Mucosa of stomach (tissue), 1 donor: ENCODE measurements around the gene TNS2.

Experiments
- H3K27me3 ChIP-seq: one replicate; pipeline ENCODE4 v1.7.0; 2013; ENCODE audit warnings: mild to moderate bottlenecking, low read length; ENCODE audit not compliant: control insufficient read depth, insufficient read depth
- H3K36me3 ChIP-seq: one replicate; pipeline ENCODE4 v1.7.0; 2013; ENCODE audit warnings: low read length; ENCODE audit not compliant: control insufficient read depth, insufficient read depth
- H3K4me1 ChIP-seq: one replicate; pipeline ENCODE4 v1.7.0; 2013; ENCODE audit warnings: mild to moderate bottlenecking, low read length; ENCODE audit not compliant: control insufficient read depth, insufficient read depth
- H3K4me3 ChIP-seq: one replicate; pipeline ENCODE4 v1.7.0; 2013; ENCODE audit warnings: low read length
- H3K9ac ChIP-seq: one replicate; pipeline ENCODE4 v1.7.0; 2013; ENCODE audit warnings: mild to moderate bottlenecking, low read length, moderate library complexity
- H3K9me3 ChIP-seq: one replicate; pipeline ENCODE4 v1.7.0; 2013; ENCODE audit warnings: mild to moderate bottlenecking, low read length, moderate library complexity; ENCODE audit not compliant: control insufficient read depth
- donor health status: Pancreatic carcinoma.

The TNS2 gene

GRCh38 chr12:53046655-53047220 lies 3.1 kb upstream of the TNS2 start:
- Histone ChIP-seq H3K27me3 (no peaks in the 10 kb centered on the region), H3K4me1 (peaks cover 72% of the 10 kb centered on the region), H3K9me3 (no peaks in the 10 kb centered on the region), H3K36me3 (no peaks in the 10 kb centered on the region), H3K4me3 (peak overlapping the region; percentile 99), H3K9ac (peak overlapping the region; percentile 94)

- Histone ChIP-seq H3K36me3 (no peaks in the 10 kb centered on the region), H3K9ac (peak overlapping the region; percentile 70), H3K27me3 (no peaks in the 10 kb centered on the region), H3K4me1 (peaks cover 79% of the 10 kb centered on the region), H3K4me3 (no peak overlapping the region), H3K9me3 (no peaks in the 10 kb centered on the region)
Measured at GRCh38 chr12:53047221-53048032, 2.4 kb upstream of the TNS2 start.

DNA sequence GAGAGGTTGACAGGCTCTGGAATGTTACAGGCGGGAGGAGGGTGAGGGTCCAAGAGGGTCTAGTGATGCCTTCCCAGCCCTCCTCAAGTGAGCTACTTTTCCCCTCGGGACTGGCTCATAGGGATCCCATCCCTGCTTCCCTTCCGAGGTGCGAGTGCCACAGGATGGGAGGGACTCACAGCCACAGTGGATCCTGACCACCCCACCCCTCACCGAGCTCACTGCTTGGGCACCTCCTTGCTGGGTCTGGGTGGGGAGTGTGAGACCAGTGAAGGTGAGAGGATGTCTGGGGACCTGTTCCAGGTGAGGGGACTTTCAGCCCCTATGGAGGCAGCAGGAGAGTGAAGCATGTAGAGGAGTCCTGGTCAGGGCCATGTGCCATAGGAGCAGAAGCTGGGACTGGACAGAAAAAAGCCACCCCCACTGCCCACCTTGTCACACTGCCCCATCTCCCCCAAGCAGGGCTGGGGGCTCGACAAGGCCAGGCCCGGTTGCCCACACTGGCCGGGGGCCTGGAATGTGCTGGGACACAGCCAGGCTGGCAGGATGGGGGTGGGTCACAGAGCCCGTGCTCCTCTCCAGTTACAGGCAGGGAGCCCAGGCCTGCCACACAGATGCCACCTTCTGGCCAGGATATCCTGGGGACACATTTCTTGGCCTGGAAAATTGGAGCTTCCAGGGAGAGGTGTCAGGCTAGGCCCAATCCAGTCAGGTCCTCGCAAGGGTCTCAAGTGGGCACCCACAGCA lies 1.7 kb upstream of the TNS2 start:
- Histone ChIP-seq H3K9me3 (no peaks in the 10 kb centered on the region), H3K27me3 (no peaks in the 10 kb centered on the region), H3K4me1 (peaks cover 86% of the 10 kb centered on the region), H3K4me3 (no peak overlapping the region), H3K36me3 (no peaks in the 10 kb centered on the region), H3K9ac (peak overlapping the region; percentile 70)

DNA sequence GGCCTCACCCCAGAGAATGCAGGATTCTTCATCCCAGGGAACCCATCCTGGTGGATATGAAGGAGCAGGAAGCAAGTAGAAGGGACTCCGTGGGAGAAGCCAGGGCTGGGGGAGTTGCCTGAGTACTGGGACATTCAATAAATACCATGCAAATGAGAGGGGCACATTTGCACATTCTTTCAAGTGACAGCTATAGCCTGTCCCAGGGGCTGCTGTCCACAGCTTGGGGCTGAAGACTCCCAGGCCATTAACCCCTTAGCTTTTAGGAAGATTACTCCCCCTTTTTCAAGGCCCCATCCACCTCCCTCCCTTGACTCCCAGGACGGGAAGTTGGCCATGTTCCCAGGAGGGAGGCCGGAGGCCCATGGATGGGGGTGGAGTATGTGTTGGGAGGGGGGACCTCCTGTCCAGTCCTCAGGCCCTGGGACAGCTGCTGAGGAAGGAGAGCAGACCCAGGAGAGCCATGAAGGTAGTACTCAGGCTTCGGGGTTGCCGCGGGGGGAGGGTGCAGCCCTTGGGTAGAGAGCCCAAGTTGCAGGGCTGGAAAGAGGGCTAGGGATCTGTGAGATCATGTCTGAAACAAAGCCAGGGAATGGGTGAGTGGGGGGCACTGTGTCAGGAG lies 974 bp upstream of the TNS2 start:
- H3K9me3 ChIP-seq = no peaks in the 10 kb centered on the region
- peak overlapping the region; percentile 70 for H3K9ac ChIP-seq
- H3K36me3 ChIP-seq = no peaks in the 10 kb centered on the region
- H3K27me3 ChIP-seq = no peaks in the 10 kb centered on the region
- no peak overlapping the region for H3K4me3 ChIP-seq
- H3K4me1 ChIP-seq = peaks cover 90% of the 10 kb centered on the region

- no peaks in the 10 kb centered on the region for H3K9me3 ChIP-seq
- peak overlapping the region; percentile 17 for H3K4me3 ChIP-seq
- peak overlapping the region; percentile 70 for H3K9ac ChIP-seq
- no peaks in the 10 kb centered on the region for H3K36me3 ChIP-seq
- no peaks in the 10 kb centered on the region for H3K27me3 ChIP-seq
- H3K4me1 ChIP-seq = peaks cover 75% of the 10 kb centered on the region
Measured at GRCh38 chr12:53050426-53051057, 677 bp downstream of the TNS2 start.

DNA sequence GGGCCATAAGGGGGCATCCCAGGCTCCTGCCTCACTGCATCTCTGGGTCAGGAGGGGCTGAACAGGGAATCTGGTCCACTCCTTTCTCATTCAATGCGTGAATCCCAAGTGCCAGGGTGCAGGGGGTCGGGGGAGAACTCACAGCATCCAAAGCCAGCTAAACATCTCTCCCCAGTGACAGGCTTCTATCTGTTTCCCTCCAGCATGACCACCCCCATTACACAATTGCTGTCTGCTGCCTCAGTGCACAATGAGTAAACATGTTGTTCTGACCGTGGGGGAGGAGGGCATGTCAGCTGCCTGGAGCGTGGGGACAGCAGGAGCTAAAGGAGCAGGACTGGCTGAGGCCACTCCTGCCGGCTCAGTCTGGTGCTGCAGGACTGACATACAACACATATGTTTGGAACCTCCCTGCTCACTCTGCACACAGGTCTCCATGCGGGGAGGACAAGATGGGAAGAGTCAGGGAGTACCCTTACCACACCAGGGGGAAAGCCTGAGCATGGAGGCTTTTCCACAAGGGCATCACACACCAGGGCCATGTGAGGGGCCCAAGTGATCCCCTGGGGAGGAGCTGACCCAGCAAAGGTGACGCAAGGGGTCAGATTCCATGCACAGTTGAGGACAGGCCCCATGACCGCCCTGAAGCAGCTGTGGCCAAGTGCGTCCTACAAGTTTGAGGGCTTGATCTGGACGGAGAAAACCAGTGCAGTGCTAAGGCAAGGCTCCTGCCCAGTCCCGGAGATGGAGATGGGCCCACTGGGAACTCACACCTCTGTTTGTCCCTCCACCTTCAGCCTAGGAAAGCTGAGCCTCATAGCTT lies 1.4 kb downstream of the TNS2 start:
- peaks cover 68% of the 10 kb centered on the region for H3K4me1 ChIP-seq
- H3K9me3 ChIP-seq = no peaks in the 10 kb centered on the region
- H3K9ac ChIP-seq = peak overlapping the region; percentile 70
- H3K36me3 ChIP-seq = no peaks in the 10 kb centered on the region
- peak overlapping the region; percentile 17 for H3K4me3 ChIP-seq
- H3K27me3 ChIP-seq = no peaks in the 10 kb centered on the region

DNA sequence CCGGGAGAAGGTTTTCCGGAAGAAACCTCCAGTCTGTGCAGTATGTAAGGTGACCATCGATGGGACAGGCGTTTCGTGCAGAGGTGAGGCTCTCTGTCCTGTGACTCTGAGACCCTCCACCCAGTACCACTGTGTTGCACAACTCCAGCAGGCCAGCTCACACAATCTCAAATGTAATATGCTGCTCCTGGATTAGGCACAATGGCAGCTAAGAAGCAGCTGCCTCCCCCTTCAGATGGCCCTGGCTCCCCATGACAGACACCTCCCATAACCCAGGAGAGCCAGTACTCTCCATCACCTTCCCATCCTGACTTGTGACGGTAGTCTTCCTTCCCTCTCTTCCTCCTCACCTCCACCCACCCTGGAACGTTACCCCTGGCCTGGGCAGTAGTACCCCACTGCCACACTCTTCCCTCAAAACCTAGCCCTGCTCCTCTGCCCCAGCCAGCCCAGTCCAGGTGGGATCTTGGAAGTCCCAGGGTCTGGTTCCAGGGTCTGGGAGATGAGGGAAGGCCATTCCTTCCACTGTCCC lies 2.1 kb downstream of the TNS2 start:
- H3K4me1 ChIP-seq = peaks cover 64% of the 10 kb centered on the region
- H3K9ac ChIP-seq = peak overlapping the region; percentile 70
- peak overlapping the region; percentile 6 for H3K4me3 ChIP-seq
- H3K9me3 ChIP-seq = no peaks in the 10 kb centered on the region
- no peaks in the 10 kb centered on the region for H3K27me3 ChIP-seq
- no peaks in the 10 kb centered on the region for H3K36me3 ChIP-seq

DNA sequence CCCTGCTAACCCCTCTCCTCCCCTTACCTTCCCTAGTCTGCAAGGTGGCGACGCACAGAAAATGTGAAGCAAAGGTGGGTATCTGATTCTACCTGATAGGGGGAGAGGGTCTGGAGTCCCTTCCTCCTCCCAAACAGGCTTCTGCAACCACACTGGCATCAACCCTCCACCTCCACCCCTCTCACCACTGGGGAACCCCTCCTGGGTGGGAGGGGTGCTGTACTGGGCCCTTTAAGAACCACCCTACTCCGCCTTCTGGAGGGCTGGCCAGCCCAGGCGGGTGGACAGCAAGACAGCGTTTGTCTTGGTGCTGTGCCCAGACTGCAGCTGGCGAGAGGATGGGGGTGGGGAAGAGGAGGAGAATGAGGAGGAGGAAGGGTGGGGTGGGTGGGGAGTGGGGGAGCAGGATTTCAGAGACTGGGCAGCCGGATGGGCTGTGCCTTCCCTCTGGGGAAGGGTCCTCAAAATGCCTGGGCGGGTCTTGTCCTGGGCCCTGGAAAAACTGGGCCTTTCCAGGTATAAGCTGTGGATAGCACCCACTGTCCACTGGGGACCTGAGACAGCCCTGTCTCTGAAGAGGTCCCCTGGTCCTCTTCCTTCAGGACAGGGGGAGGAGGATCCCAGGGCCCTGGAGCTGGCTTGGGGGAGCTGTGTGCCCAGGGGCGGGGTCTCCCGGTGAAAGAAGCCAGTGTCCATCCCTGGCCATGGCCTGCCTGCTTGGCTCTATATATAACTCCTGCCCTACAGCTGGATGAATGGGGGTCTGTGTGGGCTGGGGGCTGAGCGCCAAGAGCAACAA lies 2.8 kb downstream of the TNS2 start:
- no peaks in the 10 kb centered on the region for H3K36me3 ChIP-seq
- H3K9me3 ChIP-seq = no peaks in the 10 kb centered on the region
- H3K27me3 ChIP-seq = no peaks in the 10 kb centered on the region
- H3K9ac ChIP-seq = peak overlapping the region; percentile 70
- peaks cover 63% of the 10 kb centered on the region for H3K4me1 ChIP-seq
- peak overlapping the region; percentile 6 for H3K4me3 ChIP-seq

DNA sequence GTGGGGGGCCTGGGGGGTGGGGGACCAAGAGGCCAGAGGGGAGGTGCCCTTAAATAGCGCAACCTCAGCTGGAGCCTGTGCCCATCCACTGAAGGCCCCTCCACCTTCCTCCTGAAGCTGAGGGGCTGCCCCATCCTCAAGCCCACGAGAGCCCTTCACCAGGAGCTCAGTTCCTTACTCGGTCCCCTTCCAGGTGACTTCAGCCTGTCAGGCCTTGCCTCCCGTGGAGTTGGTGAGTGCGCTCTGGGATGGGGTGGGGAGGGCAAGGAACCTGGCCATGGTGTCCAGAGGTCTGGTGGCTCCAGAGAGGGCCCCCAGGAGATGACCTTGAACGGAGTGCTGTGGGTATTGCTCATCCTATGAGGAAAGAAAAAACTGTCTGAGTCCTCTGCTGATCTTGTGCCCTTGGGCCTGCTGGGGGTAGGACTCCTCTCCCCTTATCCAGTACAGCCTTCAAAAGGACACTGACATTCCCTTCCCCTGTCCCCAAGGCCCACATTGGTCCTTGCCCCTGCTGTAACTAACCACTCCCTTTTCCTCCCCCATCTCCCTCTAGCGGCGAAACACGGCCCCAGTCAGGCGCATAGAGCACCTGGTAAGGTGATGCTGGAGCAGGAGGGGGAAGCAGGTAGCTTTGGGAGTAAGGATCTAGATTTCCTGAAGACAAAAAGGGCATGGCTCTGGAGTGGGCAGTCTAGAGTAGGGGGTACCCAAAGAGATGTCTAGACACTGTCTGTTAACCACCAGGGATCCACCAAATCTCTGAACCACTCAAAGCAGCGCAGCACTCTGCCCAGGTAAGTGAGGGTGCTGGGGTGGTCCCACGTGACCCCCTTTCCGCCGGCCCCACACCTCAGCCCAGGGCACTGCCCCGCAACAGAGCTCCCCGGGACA lies 3.6 kb downstream of the TNS2 start:
- Histone ChIP-seq H3K4me3 (peak overlapping the region; percentile 85), H3K27me3 (no peaks in the 10 kb centered on the region), H3K36me3 (no peaks in the 10 kb centered on the region), H3K9ac (peak overlapping the region; percentile 61), H3K9me3 (no peaks in the 10 kb centered on the region), H3K4me1 (peaks cover 54% of the 10 kb centered on the region)
